Hepatocyte (in vitro differentiated cells): ENCODE results near the gene APAF1. TPM values are rescaled to one million over a fixed set of nuclear protein-coding genes. Genes with fewer than 3 reads are reported as not detected.
"Not testable (repeated sequence)": the region's sequence is repeated elsewhere in the genome, so short reads cannot be mapped to it uniquely, and the experiment has no call there.

Experiments used
- DNase-seq: peaks from one replicate; pipeline ENCODE4 v3.0.0-alpha.2; 2016; ENCODE audit warnings: low spot score
- H2AFZ ChIP-seq: fragments of 200-600 bp; sonication (generic); 2 replicates; pipeline ENCODE4 v1.6.0; 2016; ENCODE audit warnings: antibody characterized with exemption, mild to moderate bottlenecking
- H3K27ac ChIP-seq: fragments of 200-600 bp; sonication (generic); 2 replicates; pipeline ENCODE4 v1.5.1; 2016; ENCODE audit warnings: mild to moderate bottlenecking
- H3K27me3 ChIP-seq: fragments of 200-600 bp; sonication (generic); 2 replicates; pipeline ENCODE4 v1.6.1; 2016
- H3K36me3 ChIP-seq: fragments of 200-600 bp; sonication (generic); replicated peaks from 2 replicates; pipeline ENCODE4 v1.5.1; 2016; ENCODE audit warnings: low read depth; ENCODE audit not compliant: insufficient read depth
- H3K4me1 ChIP-seq: fragments of 200-600 bp; sonication (generic); 2 replicates; pipeline ENCODE4 v1.5.1; 2016; ENCODE audit warnings: mild to moderate bottlenecking, moderate library complexity; ENCODE audit not compliant: insufficient read depth
- H3K4me2 ChIP-seq: fragments of 200-600 bp; sonication (generic); 2 replicates; pipeline ENCODE4 v1.6.0; 2016
- H3K4me3 ChIP-seq: fragments of 200-600 bp; sonication (generic); 2 replicates; pipeline ENCODE4 v1.5.1; 2016; ENCODE audit warnings: mild to moderate bottlenecking
- H3K79me2 ChIP-seq: fragments of 200-600 bp; sonication (generic); 2 replicates; pipeline ENCODE4 v1.6.0; 2017; ENCODE audit warnings: mild to moderate bottlenecking
- H3K9me2 ChIP-seq: fragments of 200-600 bp; sonication (generic); replicated peaks from 2 replicates; pipeline ENCODE4 v1.6.0; 2017; ENCODE audit warnings: mild to moderate bottlenecking; ENCODE audit not compliant: insufficient read depth
- H3K9me3 ChIP-seq: fragments of 200-600 bp; sonication (generic); 2 replicates; pipeline ENCODE4 v1.5.1; 2016; ENCODE audit warnings: low read depth, mild to moderate bottlenecking
- H4K20me1 ChIP-seq: fragments of 200-600 bp; sonication (generic); 2 replicates; pipeline ENCODE4 v1.6.0; 2016; ENCODE audit warnings: mild to moderate bottlenecking; ENCODE audit not compliant: insufficient read depth, poor library complexity, severe bottlenecking
- EZH2 ChIP-seq: fragments of 200-600 bp; sonication (generic); IDR thresholded peaks from 2 replicates; pipeline ENCODE4 v1.6.1; 2016; ENCODE audit warnings: antibody characterized with exemption, mild to moderate bottlenecking, borderline replicate concordance
- EZH2phosphoT487 ChIP-seq: fragments of 200-600 bp; sonication (generic); IDR thresholded peaks from one replicate; pipeline ENCODE4 v1.6.1; 2018; ENCODE audit warnings: antibody characterized with exemption, mild to moderate bottlenecking, low read depth, moderate library complexity; ENCODE audit not compliant: unreplicated experiment, severe bottlenecking
- WGBS: methylation state at CpG from one replicate; pipeline ENCODE4 v1.1.6; 2016; ENCODE audit warnings: low lambda C conversion rate; ENCODE audit errors: missing lambda C conversion rate; 5-methylcytosine and 5-hydroxymethylcytosine counted together
- polyA plus RNA-seq: library from polyadenylated mRNA; unstranded; fragments of >200 nt; fragmentation: Nextera tagmentation; extraction: Ambion mirVana; gene quantifications from 2 replicates; pipeline ENCODE4 v1.2.1, GENCODE V29; 2016
- total RNA-seq: library from RNA; depleted of rRNA; stranded (reverse); fragments of >200 nt; gene quantifications from 2 replicates; pipeline ENCODE4 v1.2.3, GENCODE V29; 2014
- TF ChIP-seq, protein P1 (sequence below): fragments of 200-600 bp; sonication (generic); IDR thresholded peaks from 2 replicates; pipeline ENCODE4 v1.5.1; 2016; ENCODE audit warnings: antibody characterized with exemption, mild to moderate bottlenecking; ENCODE audit not compliant: poor library complexity

The APAF1 gene
- total and polyA plus RNA-seq, 2 experiments from 2014 or later: 6.8 to 26.4 TPM

- DNase-seq: no peak
- Histone ChIP-seq H3K79me2 (peaks cover 49% of the 10 kb centered on the region), H3K9me3 (no peaks in the 10 kb centered on the region), H3K27ac (no peak overlapping the region), H3K36me3 (no peaks in the 10 kb centered on the region), H2AFZ (no peak overlapping the region), H4K20me1 (no peaks in the 10 kb centered on the region), H3K9me2 (no peaks in the 10 kb centered on the region), H3K4me2 (no peak overlapping the region), H3K27me3 (no peaks in the 10 kb centered on the region), H3K4me1 (no peaks in the 10 kb centered on the region), H3K4me3 (no peak overlapping the region)
- WGBS: 95% methylated on average over 2 of the region's 2 CpGs
- TF ChIP-seq EZH2 (no peak), EZH2phosphoT487 (no peak)
- TF ChIP-seq, protein P1, sequence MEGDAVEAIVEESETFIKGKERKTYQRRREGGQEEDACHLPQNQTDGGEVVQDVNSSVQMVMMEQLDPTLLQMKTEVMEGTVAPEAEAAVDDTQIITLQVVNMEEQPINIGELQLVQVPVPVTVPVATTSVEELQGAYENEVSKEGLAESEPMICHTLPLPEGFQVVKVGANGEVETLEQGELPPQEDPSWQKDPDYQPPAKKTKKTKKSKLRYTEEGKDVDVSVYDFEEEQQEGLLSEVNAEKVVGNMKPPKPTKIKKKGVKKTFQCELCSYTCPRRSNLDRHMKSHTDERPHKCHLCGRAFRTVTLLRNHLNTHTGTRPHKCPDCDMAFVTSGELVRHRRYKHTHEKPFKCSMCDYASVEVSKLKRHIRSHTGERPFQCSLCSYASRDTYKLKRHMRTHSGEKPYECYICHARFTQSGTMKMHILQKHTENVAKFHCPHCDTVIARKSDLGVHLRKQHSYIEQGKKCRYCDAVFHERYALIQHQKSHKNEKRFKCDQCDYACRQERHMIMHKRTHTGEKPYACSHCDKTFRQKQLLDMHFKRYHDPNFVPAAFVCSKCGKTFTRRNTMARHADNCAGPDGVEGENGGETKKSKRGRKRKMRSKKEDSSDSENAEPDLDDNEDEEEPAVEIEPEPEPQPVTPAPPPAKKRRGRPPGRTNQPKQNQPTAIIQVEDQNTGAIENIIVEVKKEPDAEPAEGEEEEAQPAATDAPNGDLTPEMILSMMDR: no peak
Observed at GRCh38 chr12:98638009-98638408, 7.1 kb upstream of the APAF1 start.

DNA sequence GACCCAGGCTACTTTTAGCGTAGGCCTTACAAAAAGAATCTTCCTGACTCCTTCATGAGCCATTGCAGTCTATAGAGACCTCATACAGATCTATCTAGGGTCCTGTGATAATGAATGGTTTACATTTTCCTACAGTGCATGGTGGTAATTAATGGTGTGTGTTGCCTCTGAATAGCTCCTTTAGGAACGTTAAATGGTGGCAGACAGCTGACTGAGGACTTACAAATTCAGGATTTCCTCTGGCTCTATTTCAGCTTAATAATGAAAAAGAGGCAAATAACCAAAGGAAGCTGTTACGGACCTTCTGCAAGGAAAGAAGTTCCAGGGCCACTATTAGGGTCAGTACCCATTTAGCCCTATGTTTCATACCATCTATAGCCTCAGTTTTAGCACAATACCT lies 5.6 kb upstream of the APAF1 start:
- no peaks in the 10 kb centered on the region for H3K9me3 ChIP-seq
- H3K4me2 ChIP-seq: no peak overlapping the region
- no peaks in the 10 kb centered on the region for H3K36me3 ChIP-seq
- no peaks in the 10 kb centered on the region for H3K9me2 ChIP-seq
- TF ChIP-seq, protein P1: no peak
- TF ChIP-seq EZH2 (no peak), EZH2phosphoT487 (no peak)
- 93% methylated on average over 3 of the region's 3 CpGs for WGBS
- H2AFZ ChIP-seq: no peak overlapping the region
- H3K27me3 ChIP-seq: no peaks in the 10 kb centered on the region
- no peaks in the 10 kb centered on the region for H3K4me1 ChIP-seq
- H3K79me2 ChIP-seq: peaks cover 55% of the 10 kb centered on the region
- no peak overlapping the region for H3K27ac ChIP-seq
- no peak for DNase-seq
- H3K4me3 ChIP-seq: no peak overlapping the region
- no peaks in the 10 kb centered on the region for H4K20me1 ChIP-seq

- H3K36me3 ChIP-seq: not testable (repeated sequence)
- H3K79me2 ChIP-seq: peaks cover 71% of the 10 kb centered on the region
Observed at GRCh38 chr12:98642801-98643200, 2.3 kb upstream of the APAF1 start.

GRCh38 chr12:98644433-98644711 lies 718 bp upstream of the APAF1 start:
- Histone ChIP-seq H3K4me3 (peak overlapping the region; percentile 56), H2AFZ (peak overlapping the region; percentile 70), H3K27ac (peak overlapping the region; percentile 92), H4K20me1 (no peaks in the 10 kb centered on the region), H3K27me3 (no peaks in the 10 kb centered on the region), H3K4me2 (peak overlapping the region; percentile 93), H3K36me3 (no peaks in the 10 kb centered on the region), H3K9me3 (no peaks in the 10 kb centered on the region), H3K79me2 (peaks cover 71% of the 10 kb centered on the region), H3K4me1 (peaks cover 5% of the 10 kb centered on the region), H3K9me2 (no peaks in the 10 kb centered on the region)
- peak; percentile 62 for DNase-seq
- 3% methylated on average over 20 of the region's 20 CpGs for WGBS
- TF ChIP-seq EZH2phosphoT487 (no peak), EZH2 (no peak)
- TF ChIP-seq, protein P1: peak; percentile 12

More at GRCh38 chr12:98642801-98643200, 2.3 kb upstream of the APAF1 start:
- 99% methylated on average over 5 of the region's 5 CpGs for WGBS
- not testable (repeated sequence) for DNase-seq, H2AFZ ChIP-seq, H3K27me3 ChIP-seq, H3K4me1 ChIP-seq, H3K4me3 ChIP-seq, H4K20me1 ChIP-seq, H3K9me3 ChIP-seq, H3K27ac ChIP-seq, H3K9me2 ChIP-seq
- H3K4me2 ChIP-seq: peak overlapping the region; percentile 93
